Measurements from ENCODE around the gene COX7A1. TPM values are rescaled to one million over a fixed set of nuclear protein-coding genes. Genes with fewer than 3 reads are reported as not detected.

Gene COX7A1
- total RNA-seq, 2 experiments from 2014 or later, result not detected

- Mint-ChIP-seq H3K27ac (peak overlapping the region; percentile 94), H3K4me1 (ENCODE audit: low read depth) (peaks cover 41% of the 10 kb centered on the region), H3K27me3 (no peaks in the 10 kb centered on the region), H3K4me3 (peak overlapping the region; percentile 94), H3K36me3 (ENCODE audit: low read depth) (peaks cover 60% of the 10 kb centered on the region), H3K9me3 (no peaks in the 10 kb centered on the region)
- no peaks in the 10 kb centered on the region for H3K9me3 ChIP-seq (ENCODE audit: control insufficient read depth in 1 of 2, insufficient read depth in 1 of 2, low read length in 2 of 2)
- CTCF ChIA-PET, result interaction anchor here (0.5 to 5.1 kb wide), 4 partner anchors 14 to 740 kb away, joined by 3 to 29 read pairs (median 4); partner anchors contain the start of genes ZNF146 and ZNF565
- no peak for ATAC-seq (ENCODE audit: poor library complexity)
- intact Hi-C loops (cut with DNase I, micrococcal nuclease), result loop anchor here (1.0 to 10.0 kb wide), 10 partner anchors 59 to 1201 kb away; partner anchors contain the start of genes ALKBH6 (in 1 of the 2), IGFLR1 (in 1 of the 2), LIN37 (in 1 of the 2) and PSENEN (in 1 of the 2)
- peak overlapping the region; percentile 97 for H3K4me3 ChIP-seq (ENCODE audit: low read length)
- DNase-seq, result peak in 7 of 14 experiments; percentile 9 to 25 (median 13)
- TF ChIP-seq, protein P1, sequence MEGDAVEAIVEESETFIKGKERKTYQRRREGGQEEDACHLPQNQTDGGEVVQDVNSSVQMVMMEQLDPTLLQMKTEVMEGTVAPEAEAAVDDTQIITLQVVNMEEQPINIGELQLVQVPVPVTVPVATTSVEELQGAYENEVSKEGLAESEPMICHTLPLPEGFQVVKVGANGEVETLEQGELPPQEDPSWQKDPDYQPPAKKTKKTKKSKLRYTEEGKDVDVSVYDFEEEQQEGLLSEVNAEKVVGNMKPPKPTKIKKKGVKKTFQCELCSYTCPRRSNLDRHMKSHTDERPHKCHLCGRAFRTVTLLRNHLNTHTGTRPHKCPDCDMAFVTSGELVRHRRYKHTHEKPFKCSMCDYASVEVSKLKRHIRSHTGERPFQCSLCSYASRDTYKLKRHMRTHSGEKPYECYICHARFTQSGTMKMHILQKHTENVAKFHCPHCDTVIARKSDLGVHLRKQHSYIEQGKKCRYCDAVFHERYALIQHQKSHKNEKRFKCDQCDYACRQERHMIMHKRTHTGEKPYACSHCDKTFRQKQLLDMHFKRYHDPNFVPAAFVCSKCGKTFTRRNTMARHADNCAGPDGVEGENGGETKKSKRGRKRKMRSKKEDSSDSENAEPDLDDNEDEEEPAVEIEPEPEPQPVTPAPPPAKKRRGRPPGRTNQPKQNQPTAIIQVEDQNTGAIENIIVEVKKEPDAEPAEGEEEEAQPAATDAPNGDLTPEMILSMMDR (IDR thresholded peaks at IDR 0.05), result no peak
- no peaks in the 10 kb centered on the region for H3K27me3 ChIP-seq (ENCODE audit: control insufficient read depth in 1 of 2, insufficient read depth in 2 of 2, low read length in 2 of 2)
- peaks cover 40% of the 10 kb centered on the region for H3K4me1 ChIP-seq (ENCODE audit: insufficient read depth, low read length)
- peaks cover 35% of the 10 kb centered on the region for H3K36me3 ChIP-seq (ENCODE audit: insufficient read depth, low read length)
- POLR2A ChIA-PET, result interaction anchor here (0.9 to 3.4 kb wide), 12 partner anchors 8 to 1481 kb away, joined by 3 to 51 read pairs (median 4); partner anchors contain the start of genes ALKBH6, CAPNS1, THAP8 and ZNF146
- peak overlapping the region; percentile 87 to 92 for H3K27ac ChIP-seq (ENCODE audit: low read depth in 1 of 2, low read length in 2 of 2)
Observed at GRCh38 chr19:36113894-36114720, 38.1 kb downstream of the COX7A1 start.

DNA sequence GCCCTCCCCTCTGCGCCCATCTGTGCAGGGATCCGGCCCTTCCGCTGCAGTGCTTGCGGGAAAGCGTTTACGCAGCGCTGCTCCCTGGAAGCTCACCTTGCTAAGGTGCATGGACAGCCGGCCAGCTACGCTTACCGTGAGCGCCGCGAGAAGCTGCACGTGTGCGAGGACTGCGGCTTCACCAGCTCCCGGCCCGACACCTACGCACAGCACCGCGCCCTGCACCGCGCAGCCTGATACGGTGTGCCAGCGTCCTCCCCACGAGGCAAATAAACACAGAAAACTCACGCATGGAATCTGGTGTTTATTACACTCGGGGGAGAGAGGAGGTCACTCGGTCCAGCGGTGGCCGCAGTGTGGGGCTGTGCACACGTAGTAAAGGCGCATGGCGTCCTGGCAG lies 38.8 kb downstream of the COX7A1 start:
- Mint-ChIP-seq H3K4me1 (ENCODE audit: low read depth) (peaks cover 41% of the 10 kb centered on the region), H3K27ac (peak overlapping the region; percentile 94), H3K27me3 (no peaks in the 10 kb centered on the region), H3K9me3 (no peaks in the 10 kb centered on the region), H3K36me3 (ENCODE audit: low read depth) (peaks cover 54% of the 10 kb centered on the region), H3K4me3 (peak overlapping the region; percentile 94)
- Histone ChIP-seq H3K27me3 (ENCODE audit: control insufficient read depth in 1 of 2, insufficient read depth in 2 of 2, low read length in 2 of 2) (no peaks in the 10 kb centered on the region), H3K4me3 (ENCODE audit: low read length) (peak overlapping the region; percentile 97), H3K4me1 (ENCODE audit: insufficient read depth, low read length) (peaks cover 40% of the 10 kb centered on the region), H3K9me3 (ENCODE audit: control insufficient read depth in 1 of 2, insufficient read depth in 1 of 2, low read length in 2 of 2) (no peaks in the 10 kb centered on the region), H3K36me3 (ENCODE audit: insufficient read depth, low read length) (peaks cover 28% of the 10 kb centered on the region), H3K27ac (ENCODE audit: low read depth in 1 of 2, low read length in 2 of 2) (peak overlapping the region in 1 of 2 donors; percentile 87)
- ATAC-seq (ENCODE audit: poor library complexity) (no peak), DNase-seq (peak in 1 of 14 experiments; percentile 49)
- intact Hi-C loops (cut with DNase I, micrococcal nuclease), result loop anchor here (5.0 to 10.0 kb wide), 6 partner anchors 116 to 1201 kb away; partner anchors contain the start of genes IGFLR1 (in 1 of the 2), LIN37 (in 1 of the 2), PSENEN (in 1 of the 2) and SDHAF1 (in 1 of the 2)
- ChIA-PET CTCF (interaction anchor here (0.5 to 5.1 kb wide), 3 partner anchors 15 to 155 kb away, joined by 3 to 29 read pairs (median 4); no protein-coding TSS in a partner anchor), POLR2A (interaction anchor here (3.4 kb wide), 1 partner anchor 14 kb away, joined by 51 read pairs; no protein-coding TSS in a partner anchor)
- TF ChIP-seq, protein P1 (IDR thresholded peaks at IDR 0.05), result no peak

DNA sequence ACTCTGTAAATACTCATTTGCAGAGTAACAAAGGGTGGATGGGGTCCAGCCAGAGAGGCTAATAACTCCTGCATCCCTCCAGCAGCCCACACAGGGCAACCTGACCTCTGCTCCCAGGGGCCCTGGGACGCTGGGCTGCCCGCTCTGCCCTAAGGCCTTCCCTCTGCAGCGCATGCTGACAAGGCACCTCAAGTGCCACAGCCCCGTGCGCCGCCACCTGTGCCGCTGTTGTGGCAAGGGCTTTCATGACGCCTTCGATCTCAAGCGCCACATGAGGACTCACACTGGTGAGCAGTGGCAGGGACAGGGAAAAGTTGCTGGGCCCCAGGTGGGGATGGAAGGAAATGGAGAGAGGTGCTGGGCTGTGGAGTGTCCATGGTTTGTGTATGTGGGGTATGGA lies 39.6 kb downstream of the COX7A1 start:
- H3K4me3 Mint-ChIP-seq, result peak overlapping the region; percentile 81
- ChIA-PET POLR2A (no interaction called here), CTCF (no interaction called here)
- H3K27ac Mint-ChIP-seq, result peak overlapping the region; percentile 79
- DNase-seq (no peak), ATAC-seq (ENCODE audit: poor library complexity) (no peak)
- no peak overlapping the region for H3K27ac ChIP-seq (ENCODE audit: low read depth in 1 of 2, low read length in 2 of 2)
- H3K4me1 Mint-ChIP-seq (ENCODE audit: low read depth), result peaks cover 36% of the 10 kb centered on the region
- peaks cover 47% of the 10 kb centered on the region for H3K36me3 Mint-ChIP-seq (ENCODE audit: low read depth)
- intact Hi-C loops (cut with DNase I, micrococcal nuclease), result loop anchor here (5.0 to 10.0 kb wide), 6 partner anchors 115 to 1202 kb away; partner anchors contain the start of genes IGFLR1 (in 1 of the 2), LIN37 (in 1 of the 2), PSENEN (in 1 of the 2) and SDHAF1 (in 1 of the 2)
- H3K9me3 ChIP-seq (ENCODE audit: control insufficient read depth in 1 of 2, insufficient read depth in 1 of 2, low read length in 2 of 2), result no peaks in the 10 kb centered on the region
- H3K9me3 Mint-ChIP-seq, result no peaks in the 10 kb centered on the region
- H3K36me3 ChIP-seq (ENCODE audit: insufficient read depth, low read length), result peaks cover 23% of the 10 kb centered on the region
- TF ChIP-seq, protein P1 (IDR thresholded peaks at IDR 0.05), result no peak
- H3K27me3 Mint-ChIP-seq, result no peaks in the 10 kb centered on the region
- no peak overlapping the region for H3K4me3 ChIP-seq (ENCODE audit: low read length)
- H3K4me1 ChIP-seq (ENCODE audit: insufficient read depth, low read length), result peaks cover 36% of the 10 kb centered on the region
- H3K27me3 ChIP-seq (ENCODE audit: control insufficient read depth in 1 of 2, insufficient read depth in 2 of 2, low read length in 2 of 2), result no peaks in the 10 kb centered on the region

Measured in CD4-positive, alpha-beta T cell (primary cell).